Measurements from ENCODE around the gene JMJD7.

Gene JMJD7

GRCh38 chr15:41817327-41817726 is 10.6 kb upstream of the JMJD7 start:
- ATAC-seq, result no peak
- TF ChIP-seq ZFP3 (CRISPR knock-in tag; IDR thresholded peaks at IDR 0.05), result no peak
- no peak for TF ChIP-seq GLIS3 (CRISPR knock-in tag; IDR thresholded peaks at IDR 0.05)
- TF ChIP-seq SNAI2 (CRISPR knock-in tag; IDR thresholded peaks at IDR 0.05), result no peak
- no peak for TF ChIP-seq TCF4 (CRISPR knock-in tag; IDR thresholded peaks at IDR 0.05; ENCODE audit: borderline replicate concordance)
- TF ChIP-seq CSRNP3 (CRISPR knock-in tag; IDR thresholded peaks at IDR 0.05), result no peak
- no peak for TF ChIP-seq ZC3H10 (CRISPR knock-in tag; IDR thresholded peaks at IDR 0.05)
- no peak for TF ChIP-seq TOX (CRISPR knock-in tag; IDR thresholded peaks at IDR 0.05; ENCODE audit: borderline replicate concordance)
- no peak for TF ChIP-seq ARNTL (CRISPR knock-in tag; IDR thresholded peaks at IDR 0.05; ENCODE audit: borderline replicate concordance, low read depth)
- no peak for TF ChIP-seq ESRRG (CRISPR knock-in tag; IDR thresholded peaks at IDR 0.05)
- no peak for TF ChIP-seq ZNF8 (CRISPR knock-in tag; IDR thresholded peaks at IDR 0.05)
- no peak for TF ChIP-seq ISL1 (CRISPR knock-in tag; IDR thresholded peaks at IDR 0.05)
- TF ChIP-seq PPARA (CRISPR knock-in tag; IDR thresholded peaks at IDR 0.05; ENCODE audit: borderline replicate concordance), result no peak
- no peak for TF ChIP-seq BACH2 (CRISPR knock-in tag; IDR thresholded peaks at IDR 0.05; ENCODE audit: borderline replicate concordance)
- TF ChIP-seq ZNF565 (CRISPR knock-in tag; conservative IDR thresholded peaks at IDR 0.05; ENCODE audit: low read depth), result no peak
- no peak for TF ChIP-seq ZFP30 (CRISPR knock-in tag; IDR thresholded peaks at IDR 0.05)
- no peak for TF ChIP-seq PATZ1 (CRISPR knock-in tag; IDR thresholded peaks at IDR 0.05; ENCODE audit: borderline replicate concordance)
- TF ChIP-seq TSHZ2 (CRISPR knock-in tag; IDR thresholded peaks at IDR 0.05), result no peak

- no peak for ATAC-seq
- no peak for TF ChIP-seq ZC3H10 (CRISPR knock-in tag; IDR thresholded peaks at IDR 0.05)
- no peak for TF ChIP-seq GLIS3 (CRISPR knock-in tag; IDR thresholded peaks at IDR 0.05)
Measured at GRCh38 chr15:41817781-41818180, 10.1 kb upstream of the JMJD7 start.

GRCh38 chr15:41819455-41820050 is 8.3 kb upstream of the JMJD7 start:
- no peak for ATAC-seq
- TF ChIP-seq PATZ1 (CRISPR knock-in tag; IDR thresholded peaks at IDR 0.05; ENCODE audit: borderline replicate concordance), result no peak
- no peak for TF ChIP-seq CSDC2 (CRISPR knock-in tag; IDR thresholded peaks at IDR 0.05)
- no peak for TF ChIP-seq ISL1 (CRISPR knock-in tag; IDR thresholded peaks at IDR 0.05)
- TF ChIP-seq ZNF70 (CRISPR knock-in tag; IDR thresholded peaks at IDR 0.05), result no peak
- no peak for TF ChIP-seq TSHZ2 (CRISPR knock-in tag; IDR thresholded peaks at IDR 0.05)
- no peak for TF ChIP-seq CREB5 (CRISPR knock-in tag; IDR thresholded peaks at IDR 0.05; ENCODE audit: low read depth)
